ENCODE data around the gene WIPF2.

DNA sequence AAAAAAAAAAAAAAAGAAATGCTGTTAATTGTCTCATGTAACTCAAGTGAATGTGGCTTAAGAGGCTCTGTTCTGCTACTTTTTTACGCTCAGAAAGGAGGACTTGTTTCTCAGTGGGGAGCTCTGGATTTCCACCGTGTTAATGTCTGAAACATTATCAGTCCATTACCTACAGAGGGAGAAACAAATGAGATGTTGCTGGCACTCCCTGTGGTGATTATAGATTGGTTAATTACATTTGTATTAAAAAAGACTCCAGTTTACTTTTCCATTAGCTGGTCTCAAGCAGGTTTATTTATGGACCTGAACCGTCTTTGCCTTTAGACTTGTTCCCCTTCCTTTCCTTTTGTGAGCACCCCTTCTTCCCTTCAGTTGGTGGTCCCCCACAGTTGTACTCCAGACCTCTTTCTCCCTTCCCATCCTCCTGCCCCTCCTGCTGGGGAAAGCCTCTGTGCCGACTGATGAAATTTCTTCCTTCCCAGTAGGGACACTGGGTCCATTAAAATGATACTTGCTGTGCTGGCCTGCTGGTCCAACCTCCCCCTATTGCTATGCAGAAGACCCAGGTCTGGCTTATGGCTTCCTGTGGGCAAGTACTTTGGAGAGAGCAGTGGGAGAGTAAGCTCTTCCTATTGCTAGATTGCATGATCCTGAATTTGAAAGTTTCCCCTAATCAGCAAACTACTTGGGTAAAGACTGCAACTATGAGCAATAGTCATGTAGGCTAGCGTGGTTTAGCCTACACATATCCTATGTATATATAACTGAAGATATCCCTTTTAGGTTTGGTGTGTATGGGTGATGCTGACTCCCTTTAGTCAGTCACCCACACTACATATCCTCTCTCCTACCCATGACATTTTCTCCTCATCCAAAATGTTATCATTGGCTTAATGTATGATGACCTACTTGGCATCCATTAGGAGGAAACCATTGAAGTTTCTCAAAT is 76.7 kb downstream of the WIPF2 start:
- TF ChIP-seq YY1 (IDR thresholded peaks at IDR 0.05; ENCODE audit: insufficient read depth, insufficient read length) (no peak), SUZ12 (IDR thresholded peaks at IDR 0.05; ENCODE audit: extremely low read depth, insufficient read depth, insufficient read length) (no peak), ZNF274 (IDR thresholded peaks at IDR 0.05; ENCODE audit: low read depth, low read length) (no peak)
